Activated CD8-positive, alpha-beta T cell treated with anti-CD3 and anti-CD28 coated beads, Interleukin-2, amount 10 ng/mL, durations not matched to agents 7 days and 5 days (primary cell): ENCODE results near the gene PCDHB13. TPM values are rescaled to one million over a fixed set of nuclear protein-coding genes. Genes with fewer than 3 reads are reported as not detected.
A peak's percentile ranks its signal among the peaks of the same experiment; 100 is the strongest.
"Not testable (repeated sequence)": the region's sequence is repeated elsewhere in the genome, so short reads cannot be mapped to it uniquely, and the experiment has no call there.

ENCODE experiments used
- ATAC-seq: fragments of 150-1000 bp; cut with Tn5 transposase; one replicate; pipeline ENCODE4 v1.10.0; 2021; ENCODE audit warnings: moderate library complexity
- CTCF ChIA-PET: fragments of 350-600 bp; sonication (Branson Sonifier 250); formaldehyde crosslinking; loops from one replicate; lab custom pipeline; 2021; ENCODE audit warnings: antibody characterized with exemption; lab: Charles Lee
- POLR2A ChIA-PET: fragments of 350-600 bp; sonication (Branson Sonifier 250); formaldehyde crosslinking; loops from one replicate; lab custom pipeline; 2021; ENCODE audit warnings: antibody characterized with exemption; lab: Charles Lee
- DNase-seq: peaks from one replicate; pipeline ENCODE4 v3.0.0-alpha.2; 2020
- H3K27ac Mint-ChIP-seq: one replicate; pipeline ENCODE4 v1.8.0; 2021; ENCODE audit warnings: mild to moderate bottlenecking, mixed read lengths
- H3K27me3 Mint-ChIP-seq: one replicate; pipeline ENCODE4 v1.8.0; 2021; ENCODE audit warnings: low read depth, mixed read lengths
- H3K36me3 Mint-ChIP-seq: one replicate; pipeline ENCODE4 v1.8.0; 2021; ENCODE audit warnings: low read depth, mixed read lengths
- H3K4me1 Mint-ChIP-seq: one replicate; pipeline ENCODE4 v1.8.0; 2021; ENCODE audit warnings: low read depth, mixed read lengths
- H3K4me3 Mint-ChIP-seq: one replicate; pipeline ENCODE4 v1.8.0; 2021; ENCODE audit warnings: mild to moderate bottlenecking, mixed read lengths
- H3K9me3 Mint-ChIP-seq: one replicate; pipeline ENCODE4 v1.8.0; 2022; ENCODE audit warnings: mixed read lengths; ENCODE audit not compliant: insufficient read depth
- total RNA-seq, 2 experiments: library from RNA; stranded (reverse); gene quantifications; one replicate each; pipeline ENCODE4 v1.2.3, GENCODE V29; 2021

The PCDHB13 gene
- total RNA-seq: not detected

- Mint-ChIP-seq H3K27me3 (peaks cover 18% of the 10 kb centered on the region), H3K9me3 (peaks cover 27% of the 10 kb centered on the region)
- DNase-seq, ATAC-seq, CTCF ChIA-PET, H3K4me3 Mint-ChIP-seq, POLR2A ChIA-PET, H3K36me3 Mint-ChIP-seq, H3K4me1 Mint-ChIP-seq, H3K27ac Mint-ChIP-seq: not testable (repeated sequence)
Measured at GRCh38 chr5:141213656-141214339, at the start of gene PCDHB13. Gene PCDHB13 (plus strand): TSS chr5:141213919. CDS start chr5:141214124, 205 bp downstream.

DNA sequence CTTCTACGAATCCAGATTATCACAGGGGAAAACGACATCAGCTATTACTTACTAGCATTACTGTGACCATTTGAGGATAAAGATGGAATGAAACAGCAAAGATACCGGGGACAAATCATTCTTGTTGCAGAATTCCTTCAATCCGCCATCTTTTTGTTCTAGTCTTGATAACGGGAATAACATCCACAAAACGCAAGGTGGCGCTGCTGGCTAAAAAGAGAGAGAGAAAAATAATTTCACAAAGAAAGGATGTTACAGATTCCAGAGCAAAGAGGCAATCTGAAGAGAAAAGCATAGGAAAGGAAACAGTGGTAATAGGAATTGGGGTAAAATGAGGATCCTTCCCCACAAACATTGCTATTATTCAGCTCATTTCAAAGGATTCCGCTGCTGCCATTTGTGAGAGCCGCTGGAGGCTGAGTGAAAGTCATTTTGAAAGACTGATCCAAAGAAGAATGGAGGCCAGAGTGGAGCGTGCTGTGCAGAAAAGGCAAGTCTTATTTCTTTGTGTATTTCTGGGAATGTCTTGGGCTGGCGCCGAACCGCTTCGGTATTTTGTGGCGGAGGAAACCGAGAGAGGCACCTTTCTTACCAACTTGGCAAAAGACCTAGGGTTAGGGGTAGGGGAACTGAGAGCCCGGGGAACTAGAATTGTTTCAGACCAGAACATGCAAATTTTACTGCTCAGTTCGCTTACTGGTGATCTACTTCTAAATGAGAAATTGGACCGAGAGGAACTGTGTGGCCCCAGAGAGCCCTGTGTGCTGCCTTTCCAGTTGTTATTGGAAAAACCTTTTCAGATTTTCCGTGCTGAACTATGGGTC, 41.1 kb upstream of the PCDHB13 start, which contains the start of gene PCDHB7:
TSS of gene PCDHB7 (plus strand) at position 264 of the 824 bp plus-strand sequence. CDS start at position 456, 192 bp downstream.
- H3K4me1 Mint-ChIP-seq: no peaks in the 10 kb centered on the region
- H3K4me3 Mint-ChIP-seq: no peak within 1 kb of the TSS
- no peaks in the 10 kb centered on the region for H3K36me3 Mint-ChIP-seq
- no peak within 1 kb of the TSS for H3K27ac Mint-ChIP-seq
- H3K9me3 Mint-ChIP-seq: peaks cover 19% of the 10 kb centered on the region
- CTCF ChIA-PET: no interaction called here
- DNase-seq: peak; percentile 33
- POLR2A ChIA-PET: no interaction called here
- H3K27me3 Mint-ChIP-seq: peaks cover 3% of the 10 kb centered on the region
- no peak for ATAC-seq

GRCh38 chr5:141174291-141175104, 39.2 kb upstream of the PCDHB13 start:
- H3K9me3 Mint-ChIP-seq, ATAC-seq, POLR2A ChIA-PET, H3K27ac Mint-ChIP-seq, H3K4me3 Mint-ChIP-seq, CTCF ChIA-PET, H3K36me3 Mint-ChIP-seq, DNase-seq, H3K27me3 Mint-ChIP-seq, H3K4me1 Mint-ChIP-seq: not testable (repeated sequence)

DNA sequence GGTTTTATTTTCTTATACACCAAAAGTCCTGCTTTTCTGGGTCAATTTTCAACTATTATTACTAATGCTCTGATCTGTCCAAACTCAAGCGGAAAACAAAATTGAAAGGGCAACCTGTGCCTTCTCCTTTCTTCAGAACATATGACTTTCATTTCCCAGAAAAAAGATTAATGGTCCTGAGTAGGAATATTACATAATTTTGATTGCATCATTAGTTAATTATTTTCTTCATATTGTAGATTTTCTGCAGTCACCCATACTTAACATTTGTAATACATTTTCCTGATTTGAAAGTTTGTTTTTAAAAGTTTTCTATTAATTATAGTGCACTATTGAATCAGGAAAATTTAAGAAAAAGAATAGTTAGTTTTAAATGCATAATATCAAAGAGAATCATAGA, 37.8 kb upstream of the PCDHB13 start:
- no peak for DNase-seq

GRCh38 chr5:141177577-141178191, 36.0 kb upstream of the PCDHB13 start, which contains the start of gene PCDHB8:
Gene PCDHB8 (plus strand): TSS chr5:141177790. CDS start chr5:141178035, 245 bp downstream.
- H3K36me3 Mint-ChIP-seq, DNase-seq, POLR2A ChIA-PET, CTCF ChIA-PET, ATAC-seq, H3K4me3 Mint-ChIP-seq, H3K27me3 Mint-ChIP-seq, H3K4me1 Mint-ChIP-seq, H3K27ac Mint-ChIP-seq: not testable (repeated sequence)
- peaks cover 21% of the 10 kb centered on the region for H3K9me3 Mint-ChIP-seq

More for the DNA sequence above, 37.8 kb upstream of the PCDHB13 start:
- ChIA-PET POLR2A (no interaction called here), CTCF (no interaction called here)
- Mint-ChIP-seq H3K9me3 (peaks cover 12% of the 10 kb centered on the region), H3K27me3 (peaks cover 1% of the 10 kb centered on the region), H3K4me1 (no peaks in the 10 kb centered on the region), H3K4me3 (no peak overlapping the region), H3K27ac (no peak overlapping the region), H3K36me3 (no peaks in the 10 kb centered on the region)
- ATAC-seq: no peak

- H3K27ac Mint-ChIP-seq, H3K27me3 Mint-ChIP-seq, H3K4me1 Mint-ChIP-seq, POLR2A ChIA-PET, DNase-seq, CTCF ChIA-PET, H3K4me3 Mint-ChIP-seq, ATAC-seq, H3K36me3 Mint-ChIP-seq: not testable (repeated sequence)
- H3K9me3 Mint-ChIP-seq: peaks cover 16% of the 10 kb centered on the region
Measured at GRCh38 chr5:141179371-141179770, 34.3 kb upstream of the PCDHB13 start.

- H3K4me3 Mint-ChIP-seq, H3K4me1 Mint-ChIP-seq, H3K27ac Mint-ChIP-seq, ATAC-seq, DNase-seq, H3K36me3 Mint-ChIP-seq, CTCF ChIA-PET, H3K27me3 Mint-ChIP-seq, POLR2A ChIA-PET: not testable (repeated sequence)
- peaks cover 20% of the 10 kb centered on the region for H3K9me3 Mint-ChIP-seq
Measured at GRCh38 chr5:141179876-141180275, 33.8 kb upstream of the PCDHB13 start.

DNA sequence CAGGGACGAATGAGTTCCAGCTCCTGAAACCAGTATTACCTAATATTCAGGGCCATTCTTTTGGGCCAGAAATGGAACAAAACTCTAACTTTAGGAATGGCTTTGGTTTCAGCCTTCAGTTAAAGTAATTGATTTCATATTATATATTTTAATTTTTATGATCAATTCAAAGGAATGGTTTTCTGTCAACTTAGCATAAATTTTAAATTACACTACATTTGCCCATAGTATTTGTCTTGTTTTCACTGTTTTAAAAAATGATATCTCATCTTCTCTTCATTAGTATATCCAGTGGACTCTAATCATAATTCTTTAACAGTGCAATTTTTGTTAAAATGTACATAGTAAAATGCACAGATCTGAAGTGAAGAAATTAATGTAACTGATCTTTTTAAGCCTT, 33.4 kb upstream of the PCDHB13 start:
- no peaks in the 10 kb centered on the region for H3K4me1 Mint-ChIP-seq
- H3K36me3 Mint-ChIP-seq: peaks cover 7% of the 10 kb centered on the region
- ChIA-PET CTCF (no interaction called here), POLR2A (no interaction called here)
- DNase-seq: no peak
- peaks cover 24% of the 10 kb centered on the region for H3K9me3 Mint-ChIP-seq
- H3K27me3 Mint-ChIP-seq: peaks cover 1% of the 10 kb centered on the region
- no peak overlapping the region for H3K27ac Mint-ChIP-seq
- no peak overlapping the region for H3K4me3 Mint-ChIP-seq
- ATAC-seq: no peak

GRCh38 chr5:141182248-141182647, 31.5 kb upstream of the PCDHB13 start, which contains the start of gene PCDHB16:
Gene PCDHB16 (plus strand): TSS chr5:141182387. CDS start chr5:141182560, 173 bp downstream.
- H3K4me3 Mint-ChIP-seq: no peak within 1 kb of the TSS
- peaks cover 34% of the 10 kb centered on the region for H3K9me3 Mint-ChIP-seq
- H3K4me1 Mint-ChIP-seq: no peaks in the 10 kb centered on the region
- POLR2A ChIA-PET: no interaction called here
- CTCF ChIA-PET: interaction anchor here (0.8 kb wide), 1 partner anchor 239 kb away, joined by 3 read pairs; the partner anchor contains the start of gene PCDHGA11
- peaks cover 1% of the 10 kb centered on the region for H3K27me3 Mint-ChIP-seq
- no peak within 1 kb of the TSS for H3K27ac Mint-ChIP-seq
- no peak for ATAC-seq
- DNase-seq: no peak
- H3K36me3 Mint-ChIP-seq: peaks cover 7% of the 10 kb centered on the region

DNA sequence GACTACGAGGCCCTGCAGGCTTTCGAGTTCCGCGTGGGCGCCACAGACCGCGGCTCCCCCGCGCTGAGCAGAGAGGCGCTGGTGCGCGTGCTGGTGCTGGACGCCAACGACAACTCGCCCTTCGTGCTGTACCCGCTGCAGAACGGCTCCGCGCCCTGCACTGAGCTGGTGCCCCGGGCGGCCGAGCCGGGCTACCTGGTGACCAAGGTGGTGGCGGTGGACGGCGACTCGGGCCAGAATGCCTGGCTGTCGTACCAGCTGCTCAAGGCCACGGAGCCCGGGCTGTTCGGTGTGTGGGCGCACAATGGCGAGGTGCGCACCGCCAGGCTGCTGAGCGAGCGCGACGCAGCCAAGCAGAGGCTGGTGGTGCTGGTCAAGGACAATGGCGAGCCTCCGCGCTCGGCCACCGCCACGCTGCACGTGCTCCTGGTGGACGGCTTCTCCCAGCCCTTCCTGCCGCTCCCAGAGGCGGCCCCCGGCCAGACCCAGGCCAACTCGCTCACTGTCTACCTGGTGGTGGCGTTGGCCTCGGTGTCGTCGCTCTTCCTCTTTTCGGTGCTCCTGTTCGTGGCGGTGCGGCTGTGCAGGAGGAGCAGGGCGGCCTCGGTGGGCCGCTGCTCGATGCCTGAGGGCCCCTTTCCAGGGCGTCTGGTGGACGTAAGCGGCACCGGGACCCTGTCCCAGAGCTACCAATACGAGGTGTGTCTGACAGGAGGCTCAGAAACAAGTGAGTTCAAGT, 29.4 kb upstream of the PCDHB13 start:
- H3K27me3 Mint-ChIP-seq, DNase-seq, H3K36me3 Mint-ChIP-seq, ATAC-seq, H3K4me1 Mint-ChIP-seq, CTCF ChIA-PET, H3K4me3 Mint-ChIP-seq, H3K27ac Mint-ChIP-seq, POLR2A ChIA-PET: not testable (repeated sequence)
- peaks cover 39% of the 10 kb centered on the region for H3K9me3 Mint-ChIP-seq
